Upper lobe of right lung (tissue), 1 donor: ENCODE data around the gene ABHD12. TPM values are rescaled to one million over a fixed set of nuclear protein-coding genes. Genes with fewer than 3 reads are reported as not detected.

ENCODE experiments used
- ATAC-seq: fragments of 200-7000 bp; cut with Tn5 transposase; one replicate; pipeline ENCODE4 v1.9.1; 2020; ENCODE audit warnings: mild to moderate bottlenecking, moderate library complexity
- DNase-seq: peaks from one replicate; pipeline ENCODE4 v3.0.0-alpha.2; 2020
- H3K27ac ChIP-seq: fragments of 200-600 bp; one replicate; pipeline ENCODE4 v1.8.0; 2022
- H3K27me3 ChIP-seq: fragments of 200-600 bp; one replicate; pipeline ENCODE4 v1.8.0; 2022; ENCODE audit warnings: mild to moderate bottlenecking
- H3K36me3 ChIP-seq: fragments of 200-600 bp; one replicate; pipeline ENCODE4 v1.8.0; 2022
- H3K4me1 ChIP-seq: fragments of 200-600 bp; one replicate; pipeline ENCODE4 v1.8.0; 2022
- H3K4me3 ChIP-seq: fragments of 200-600 bp; one replicate; pipeline ENCODE4 v1.8.0; 2022; ENCODE audit warnings: mild to moderate bottlenecking
- H3K9me3 ChIP-seq: fragments of 200-600 bp; one replicate; pipeline ENCODE4 v1.8.0; 2022
- CTCF ChIP-seq: fragments of 200-600 bp; IDR thresholded peaks from one replicate; pipeline ENCODE4 v1.8.0; 2022; ENCODE audit warnings: antibody characterized with exemption
- intact Hi-C: fragments of 100-400 bp; cut with DNase I; formaldehyde crosslinking; loops from one replicate; pipeline ENCODE4 v1.11.0; 2022
- total RNA-seq: library from RNA; stranded (reverse); fragmentation: NEBNext Ultra II Directional; extraction: Animal tissue kit (Norgen Biotek cat#: 25700); gene quantifications from one replicate; pipeline ENCODE4 v1.2.1, GENCODE V29; 2021
- donor health status: DM: no; HTN: yes; CAD: no; lungs with severe emphysema.

Gene ABHD12
- total RNA-seq, 1 donor from 2014 or later, result 45.2 TPM

- no peak overlapping the region for H3K4me3 ChIP-seq
- no peaks in the 10 kb centered on the region for H3K9me3 ChIP-seq
- H3K36me3 ChIP-seq, result peaks cover 80% of the 10 kb centered on the region
- H3K4me1 ChIP-seq, result no peaks in the 10 kb centered on the region
- ATAC-seq, result no peak
- H3K27ac ChIP-seq, result no peak overlapping the region
- no peaks in the 10 kb centered on the region for H3K27me3 ChIP-seq
- DNase-seq, result peak; percentile 53
- intact Hi-C loops, result no loop called here
- no peak for TF ChIP-seq CTCF
Measured at GRCh38 chr20:25277941-25278521, 112.6 kb downstream of the ABHD12 start.

GRCh38 chr20:25277051-25277801 is 113.4 kb downstream of the ABHD12 start:
- TF ChIP-seq CTCF, result no peak
- intact Hi-C loops, result no loop called here
- no peak overlapping the region for H3K4me3 ChIP-seq
- no peak for ATAC-seq
- peak; percentile 52 for DNase-seq
- H3K27ac ChIP-seq, result no peak overlapping the region
- H3K4me1 ChIP-seq, result no peaks in the 10 kb centered on the region
- H3K9me3 ChIP-seq, result no peaks in the 10 kb centered on the region
- H3K36me3 ChIP-seq, result peaks cover 80% of the 10 kb centered on the region
- no peaks in the 10 kb centered on the region for H3K27me3 ChIP-seq

GRCh38 chr20:25276533-25277050 is 114.0 kb downstream of the ABHD12 start:
- Histone ChIP-seq H3K36me3 (peaks cover 80% of the 10 kb centered on the region), H3K27me3 (no peaks in the 10 kb centered on the region), H3K27ac (no peak overlapping the region), H3K9me3 (no peaks in the 10 kb centered on the region), H3K4me1 (no peaks in the 10 kb centered on the region), H3K4me3 (no peak overlapping the region)
- intact Hi-C loops, result no loop called here
- DNase-seq (peak; percentile 48), ATAC-seq (no peak)
- no peak for TF ChIP-seq CTCF

GRCh38 chr20:25275813-25276532 is 114.7 kb downstream of the ABHD12 start:
- H3K9me3 ChIP-seq, result no peaks in the 10 kb centered on the region
- no peaks in the 10 kb centered on the region for H3K27me3 ChIP-seq
- ATAC-seq, result no peak
- no peak for TF ChIP-seq CTCF
- H3K27ac ChIP-seq, result no peak overlapping the region
- H3K4me1 ChIP-seq, result no peaks in the 10 kb centered on the region
- intact Hi-C loops, result no loop called here
- peak; percentile 52 for DNase-seq
- peaks cover 80% of the 10 kb centered on the region for H3K36me3 ChIP-seq
- H3K4me3 ChIP-seq, result no peak overlapping the region

GRCh38 chr20:25274891-25275812 is 115.5 kb downstream of the ABHD12 start:
- H3K36me3 ChIP-seq, result peaks cover 80% of the 10 kb centered on the region
- H3K4me1 ChIP-seq, result no peaks in the 10 kb centered on the region
- H3K27ac ChIP-seq, result no peak overlapping the region
- no peaks in the 10 kb centered on the region for H3K9me3 ChIP-seq
- TF ChIP-seq CTCF, result no peak
- ATAC-seq, result no peak
- no peak overlapping the region for H3K4me3 ChIP-seq
- DNase-seq, result peak; percentile 55
- H3K27me3 ChIP-seq, result no peaks in the 10 kb centered on the region
- intact Hi-C loops, result no loop called here
